Mesothelial cell of epicardium (in vitro differentiated cells): ENCODE data around the gene ZNF808. TPM values are rescaled to one million over a fixed set of nuclear protein-coding genes. Genes with fewer than 3 reads are reported as not detected.

Experiments
- DNase-seq, 2 experiments: peaks; one replicate each; pipeline ENCODE4 v3.0.0; 2021; ENCODE audit warnings: low spot score in 2 of 2; ENCODE audit not compliant: unreplicated experiment in 2 of 2
- H3K27ac Mint-ChIP-seq: 2 replicates; pipeline ENCODE4 v1.8.0; 2021; ENCODE audit warnings: mixed read lengths
- H3K27me3 Mint-ChIP-seq: 2 replicates; pipeline ENCODE4 v1.8.0; 2021; ENCODE audit warnings: low read depth, mixed read lengths
- H3K36me3 Mint-ChIP-seq: 2 replicates; pipeline ENCODE4 v1.8.0; 2021; ENCODE audit warnings: mixed read lengths
- H3K4me1 Mint-ChIP-seq: 2 replicates; pipeline ENCODE4 v1.8.0; 2021; ENCODE audit warnings: mixed read lengths
- H3K4me3 Mint-ChIP-seq: 2 replicates; pipeline ENCODE4 v1.8.0; 2021; ENCODE audit warnings: mild to moderate bottlenecking, moderate library complexity, mixed read lengths
- H3K9me3 Mint-ChIP-seq: 2 replicates; pipeline ENCODE4 v1.8.0; 2021; ENCODE audit warnings: mixed read lengths
- total RNA-seq: library from RNA; stranded (reverse); gene quantifications from 3 replicates; pipeline ENCODE4 v1.2.1, GENCODE V29; 2021
- TF ChIP-seq, protein P1 (sequence below): fragments of 200-600 bp; sonication (generic); IDR thresholded peaks from one replicate; pipeline ENCODE4 v1.5.0; 2021; ENCODE audit warnings: antibody characterized with exemption; ENCODE audit not compliant: unreplicated experiment

Gene ZNF808
- total RNA-seq, 1 donor from 2014 or later: 37.5 TPM

DNA sequence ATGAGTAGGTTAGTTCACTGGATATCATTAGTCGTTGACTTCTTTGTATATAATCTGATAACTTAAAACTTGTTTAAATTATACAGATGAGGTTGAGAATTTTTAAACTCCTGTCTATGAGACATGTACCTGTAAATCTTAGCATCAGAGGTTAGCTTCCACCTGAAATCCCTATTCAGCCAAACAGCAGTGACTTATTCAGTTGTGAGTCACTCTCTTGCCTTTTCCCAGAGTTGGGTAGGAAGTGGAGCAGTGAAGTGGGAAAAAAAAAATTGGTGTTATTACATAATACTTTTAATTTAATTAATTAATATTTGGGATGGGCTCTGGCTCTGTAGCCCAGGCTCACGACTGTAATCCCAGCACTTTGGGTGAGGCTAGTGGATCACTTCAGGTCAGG lies 75.5 kb downstream of the ZNF808 start:
- TF ChIP-seq, protein P1, sequence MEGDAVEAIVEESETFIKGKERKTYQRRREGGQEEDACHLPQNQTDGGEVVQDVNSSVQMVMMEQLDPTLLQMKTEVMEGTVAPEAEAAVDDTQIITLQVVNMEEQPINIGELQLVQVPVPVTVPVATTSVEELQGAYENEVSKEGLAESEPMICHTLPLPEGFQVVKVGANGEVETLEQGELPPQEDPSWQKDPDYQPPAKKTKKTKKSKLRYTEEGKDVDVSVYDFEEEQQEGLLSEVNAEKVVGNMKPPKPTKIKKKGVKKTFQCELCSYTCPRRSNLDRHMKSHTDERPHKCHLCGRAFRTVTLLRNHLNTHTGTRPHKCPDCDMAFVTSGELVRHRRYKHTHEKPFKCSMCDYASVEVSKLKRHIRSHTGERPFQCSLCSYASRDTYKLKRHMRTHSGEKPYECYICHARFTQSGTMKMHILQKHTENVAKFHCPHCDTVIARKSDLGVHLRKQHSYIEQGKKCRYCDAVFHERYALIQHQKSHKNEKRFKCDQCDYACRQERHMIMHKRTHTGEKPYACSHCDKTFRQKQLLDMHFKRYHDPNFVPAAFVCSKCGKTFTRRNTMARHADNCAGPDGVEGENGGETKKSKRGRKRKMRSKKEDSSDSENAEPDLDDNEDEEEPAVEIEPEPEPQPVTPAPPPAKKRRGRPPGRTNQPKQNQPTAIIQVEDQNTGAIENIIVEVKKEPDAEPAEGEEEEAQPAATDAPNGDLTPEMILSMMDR: no peak
- Mint-ChIP-seq H3K27ac (no peak overlapping the region), H3K9me3 (no peaks in the 10 kb centered on the region), H3K4me1 (peaks cover 36% of the 10 kb centered on the region), H3K4me3 (no peak overlapping the region), H3K36me3 (peaks cover 8% of the 10 kb centered on the region), H3K27me3 (no peaks in the 10 kb centered on the region)
- DNase-seq: no peak

DNA sequence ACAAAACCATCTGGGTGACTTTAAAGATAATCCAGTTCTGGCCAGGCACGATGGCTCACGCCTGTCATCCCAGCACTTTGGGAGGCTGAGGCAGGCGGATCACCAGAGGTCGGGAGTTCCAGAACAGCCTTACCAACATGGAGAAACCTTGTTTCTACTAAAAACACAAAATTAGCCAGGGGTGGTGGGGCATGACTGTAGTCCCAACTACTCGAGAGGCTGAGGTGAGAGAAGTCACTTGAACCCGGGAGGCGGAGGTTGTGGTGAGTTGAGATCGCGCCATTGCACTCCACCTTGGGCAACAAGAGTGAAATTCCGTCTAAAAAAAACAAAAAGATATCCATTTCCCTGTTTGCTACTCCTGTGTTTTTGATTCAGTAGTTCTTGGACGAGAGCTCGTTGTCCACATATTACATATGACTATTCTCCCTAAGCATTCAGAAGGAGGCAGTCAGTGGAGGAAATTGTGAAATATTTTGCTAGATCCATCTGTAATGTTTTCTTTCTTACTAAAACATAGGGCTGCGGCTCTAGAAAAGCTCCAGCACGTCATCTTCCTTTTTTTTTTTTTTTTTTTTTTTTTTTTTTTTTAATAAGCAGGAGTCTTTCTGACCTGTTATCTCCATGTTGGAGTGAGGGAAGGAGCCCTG lies 76.2 kb downstream of the ZNF808 start:
- Mint-ChIP-seq H3K9me3 (no peaks in the 10 kb centered on the region), H3K4me3 (no peak overlapping the region), H3K4me1 (peaks cover 36% of the 10 kb centered on the region), H3K27ac (no peak overlapping the region), H3K27me3 (no peaks in the 10 kb centered on the region), H3K36me3 (peaks cover 8% of the 10 kb centered on the region)
- TF ChIP-seq, protein P1: no peak
- DNase-seq: no peak

Other genes starting within 250 kb of the ZNF808 start
- gene ZNF480, start 230.5 kb upstream of the ZNF808 start, total RNA-seq: 16.3 to 18.0 TPM (median 18.0 TPM) in 3 replicates
- gene ZNF610, start 191.4 kb upstream of the ZNF808 start, total RNA-seq: 14.2 to 16.0 TPM (median 14.2 TPM) in 3 replicates
- 17.4 to 18.7 TPM (median 18.7 TPM) in 3 replicates for gene ZNF880, start 157.7 kb upstream of the ZNF808 start, total RNA-seq
- gene ZNF528, start 129.8 kb upstream of the ZNF808 start, total RNA-seq: 10.8 to 12.7 TPM (median 11.8 TPM) in 3 replicates
- gene ZNF534, start 98.5 kb upstream of the ZNF808 start, total RNA-seq: not detected in 3 replicates
- 0.34 to 0.69 TPM (median 0.56 TPM) in 3 replicates for gene ZNF578, start 74.1 kb upstream of the ZNF808 start, total RNA-seq
- gene ZNF701, start 42.6 kb downstream of the ZNF808 start, total RNA-seq: 26.3 TPM in 3 replicates
- 143 to 152 TPM (median 145 TPM) in 3 replicates for gene ZNF83, start 110.7 kb downstream of the ZNF808 start, total RNA-seq
- 26.7 to 29.6 TPM (median 29.0 TPM) in 3 replicates for gene ZNF611, start 207.4 kb downstream of the ZNF808 start, total RNA-seq